Measurements from ENCODE around the gene CLIC3.
A peak's percentile ranks its signal among the peaks of the same experiment; 100 is the strongest.

CLIC3 gene

GRCh38 chr9:137030538-137031527 lies 34.5 kb upstream of the CLIC3 start:
- DNase-seq, result peak; percentile 74

- DNase-seq, result no peak
Measured at GRCh38 chr9:137030006-137030405, 33.6 kb upstream of the CLIC3 start.

- peak; percentile 79 for DNase-seq
Measured at GRCh38 chr9:137029058-137029936, 32.9 kb upstream of the CLIC3 start.

- DNase-seq, result peak; percentile 71
Measured at GRCh38 chr9:137028263-137029057, 32.1 kb upstream of the CLIC3 start.

- DNase-seq, result no peak
Measured at GRCh38 chr9:137027369-137028262, 31.2 kb upstream of the CLIC3 start, which contains the start of gene ABCA2. TSS of gene ABCA2 (minus strand) at chr9:137028237. CDS start at chr9:137028140, 97 bp downstream.

- DNase-seq, result no peak
Measured at GRCh38 chr9:137026828-137027227, 30.5 kb upstream of the CLIC3 start.

- DNase-seq, result no peak
Measured at GRCh38 chr9:137026384-137026783, 30.0 kb upstream of the CLIC3 start.

GRCh38 chr9:137025517-137025966 lies 29.2 kb upstream of the CLIC3 start:
- no peak for DNase-seq

- no peak for DNase-seq
Measured at GRCh38 chr9:137023583-137023991, 27.2 kb upstream of the CLIC3 start.

GRCh38 chr9:137023157-137023556 lies 26.8 kb upstream of the CLIC3 start:
- DNase-seq, result no peak

- DNase-seq, result no peak
Measured at GRCh38 chr9:137022662-137023008, 26.3 kb upstream of the CLIC3 start.

GRCh38 chr9:137021979-137022661 lies 25.8 kb upstream of the CLIC3 start:
- DNase-seq, result peak; percentile 78

GRCh38 chr9:137021568-137021978 lies 25.2 kb upstream of the CLIC3 start:
- no peak for DNase-seq

GRCh38 chr9:137020771-137021567 lies 24.6 kb upstream of the CLIC3 start:
- DNase-seq, result no peak

- no peak for DNase-seq
Measured at GRCh38 chr9:137019891-137020683, 23.7 kb upstream of the CLIC3 start.

GRCh38 chr9:137018761-137019559 lies 22.6 kb upstream of the CLIC3 start:
- DNase-seq, result no peak

GRCh38 chr9:137017791-137018497 lies 21.6 kb upstream of the CLIC3 start:
- DNase-seq, result no peak

GRCh38 chr9:137017071-137017470 lies 20.7 kb upstream of the CLIC3 start:
- no peak for DNase-seq

Data from activated naive CD4-positive, alpha-beta T cell treated with Interleukin-2 at 50 U/mL for 16 hours (primary cell).